C4-2B (cell line): Measurements from ENCODE around the gene DYNC2LI1.

ENCODE experiments used
- H3K27ac ChIP-seq: fragments of 450-650 bp; 2 replicates; pipeline ENCODE4 v1.5.1; 2017
- ZFX ChIP-seq: fragments of 450-650 bp; IDR thresholded peaks from 2 replicates; pipeline ENCODE4 v1.6.1; 2017
- TF ChIP-seq, protein P1 (sequence below): fragments of 450-650 bp; conservative IDR thresholded peaks from 2 replicates; pipeline ENCODE4 v1.5.1; 2017; ENCODE audit warnings: mild to moderate bottlenecking

DYNC2LI1 gene

DNA sequence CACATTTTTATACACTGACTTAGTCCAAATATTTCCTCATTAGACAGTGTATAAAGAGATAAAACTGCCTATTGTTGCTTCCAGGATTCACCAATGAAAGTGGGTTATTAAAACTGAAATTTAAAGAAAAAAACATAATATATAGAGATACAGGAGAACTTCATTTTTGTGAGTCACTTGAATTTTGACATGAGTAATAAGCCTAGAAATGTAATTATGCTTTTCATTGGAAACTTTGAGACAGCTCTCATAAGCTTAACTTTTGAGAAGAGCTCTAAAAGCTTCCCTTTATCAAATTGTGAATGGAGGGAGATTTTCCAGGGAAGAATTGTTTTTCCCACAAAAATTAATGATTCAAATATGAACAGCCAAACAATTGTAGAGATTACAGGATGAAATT is 14.1 kb downstream of the DYNC2LI1 start:
- H3K27ac ChIP-seq: no peak overlapping the region
- TF ChIP-seq, protein P1, sequence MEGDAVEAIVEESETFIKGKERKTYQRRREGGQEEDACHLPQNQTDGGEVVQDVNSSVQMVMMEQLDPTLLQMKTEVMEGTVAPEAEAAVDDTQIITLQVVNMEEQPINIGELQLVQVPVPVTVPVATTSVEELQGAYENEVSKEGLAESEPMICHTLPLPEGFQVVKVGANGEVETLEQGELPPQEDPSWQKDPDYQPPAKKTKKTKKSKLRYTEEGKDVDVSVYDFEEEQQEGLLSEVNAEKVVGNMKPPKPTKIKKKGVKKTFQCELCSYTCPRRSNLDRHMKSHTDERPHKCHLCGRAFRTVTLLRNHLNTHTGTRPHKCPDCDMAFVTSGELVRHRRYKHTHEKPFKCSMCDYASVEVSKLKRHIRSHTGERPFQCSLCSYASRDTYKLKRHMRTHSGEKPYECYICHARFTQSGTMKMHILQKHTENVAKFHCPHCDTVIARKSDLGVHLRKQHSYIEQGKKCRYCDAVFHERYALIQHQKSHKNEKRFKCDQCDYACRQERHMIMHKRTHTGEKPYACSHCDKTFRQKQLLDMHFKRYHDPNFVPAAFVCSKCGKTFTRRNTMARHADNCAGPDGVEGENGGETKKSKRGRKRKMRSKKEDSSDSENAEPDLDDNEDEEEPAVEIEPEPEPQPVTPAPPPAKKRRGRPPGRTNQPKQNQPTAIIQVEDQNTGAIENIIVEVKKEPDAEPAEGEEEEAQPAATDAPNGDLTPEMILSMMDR: no peak
- no peak for TF ChIP-seq ZFX

DNA sequence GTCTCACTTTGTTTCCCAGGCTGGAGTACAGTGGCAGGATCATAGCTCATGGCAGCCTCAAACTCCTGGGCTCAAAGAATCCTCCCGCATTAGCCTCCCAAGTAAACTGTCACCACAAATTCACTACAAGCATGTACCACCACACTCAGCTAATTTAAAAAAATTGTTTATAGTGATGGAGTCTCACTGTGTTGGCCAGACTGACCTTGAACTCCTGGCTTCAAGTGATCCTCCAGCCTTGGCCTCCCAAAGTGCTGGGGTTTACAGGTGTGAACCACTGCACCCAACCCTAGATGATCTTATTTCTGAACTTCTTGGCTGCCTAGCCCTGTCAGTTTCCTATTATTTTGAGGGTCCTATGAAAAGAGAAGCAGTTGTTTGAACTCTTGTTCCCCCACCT is 14.8 kb downstream of the DYNC2LI1 start:
- no peak overlapping the region for H3K27ac ChIP-seq
- TF ChIP-seq, protein P1: no peak
- TF ChIP-seq ZFX: no peak

DNA sequence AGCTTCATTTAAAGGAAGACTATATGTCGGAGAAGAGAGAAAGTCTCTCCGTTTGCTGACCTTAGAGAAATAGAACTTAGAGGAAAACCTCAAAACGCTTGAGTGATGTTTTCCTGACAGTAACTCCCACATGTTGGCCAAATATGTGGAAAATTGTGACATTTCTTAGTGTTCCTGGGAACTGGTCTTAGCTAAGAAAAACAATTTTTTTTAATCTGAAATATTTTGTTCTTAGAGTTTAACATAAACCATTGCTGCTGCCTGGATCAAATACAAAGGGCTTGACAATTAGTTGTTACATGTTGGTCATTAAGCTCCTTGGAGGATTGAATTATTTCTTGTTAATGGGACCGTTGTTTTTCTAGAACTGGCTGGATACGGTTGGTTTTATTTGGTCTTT is 16.3 kb downstream of the DYNC2LI1 start:
- TF ChIP-seq, protein P1: no peak
- TF ChIP-seq ZFX: no peak
- H3K27ac ChIP-seq: no peak overlapping the region

DNA sequence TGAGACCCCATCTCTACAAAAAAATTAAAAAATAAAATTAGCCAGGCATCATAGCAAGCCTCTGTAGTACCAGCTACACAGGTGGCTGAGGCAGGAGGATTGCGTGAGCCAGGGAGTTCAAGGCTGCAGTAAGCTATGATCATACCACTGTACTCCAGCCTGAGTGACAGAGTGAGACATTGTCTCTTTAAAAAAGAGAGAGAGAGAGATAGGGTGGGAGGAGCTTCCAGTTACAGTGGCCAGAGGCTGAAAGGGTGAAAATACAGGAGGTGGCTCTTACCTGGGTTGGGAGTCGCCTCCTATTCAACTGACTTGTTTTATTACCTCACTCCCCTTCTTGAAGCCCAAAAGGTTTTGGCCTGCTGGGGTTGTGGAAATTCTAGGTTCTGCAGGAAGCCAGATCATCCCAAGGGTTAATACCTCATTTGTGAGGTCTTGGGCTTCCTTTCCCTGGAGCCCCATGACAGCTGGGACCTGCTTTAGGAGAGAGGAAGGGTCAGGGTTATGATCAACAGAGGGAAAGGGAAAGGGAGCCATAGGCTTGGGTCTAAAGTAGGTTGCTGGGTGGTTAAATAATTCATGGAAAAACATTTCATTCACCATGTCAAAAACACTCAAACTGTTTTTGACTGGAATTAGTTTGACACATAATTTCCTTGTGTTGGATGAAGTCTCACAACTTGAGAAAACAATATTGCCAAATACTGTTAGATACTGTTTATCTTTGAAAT is 17.4 kb downstream of the DYNC2LI1 start:
- no peak overlapping the region for H3K27ac ChIP-seq
- TF ChIP-seq, protein P1: no peak
- TF ChIP-seq ZFX: no peak

DNA sequence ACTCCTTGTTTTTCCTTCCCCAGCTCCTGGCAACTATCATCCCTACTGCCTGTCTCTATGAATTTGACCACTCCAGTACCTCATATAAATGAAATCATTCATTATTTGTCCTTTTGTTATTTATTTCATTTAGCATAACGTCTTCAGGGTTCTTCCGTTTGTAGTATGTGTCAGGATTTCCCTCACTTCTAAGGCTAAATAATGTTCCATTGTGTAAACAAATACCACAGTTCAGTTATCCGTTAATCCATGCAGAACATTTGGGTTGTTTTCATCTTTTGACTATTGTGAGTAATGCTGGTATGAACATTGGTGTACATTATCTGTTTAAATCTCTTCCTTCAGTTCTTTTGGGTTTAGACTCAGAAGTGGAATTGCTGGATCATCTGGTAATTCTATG is 18.8 kb downstream of the DYNC2LI1 start:
- TF ChIP-seq ZFX: no peak
- TF ChIP-seq, protein P1: no peak
- H3K27ac ChIP-seq: no peak overlapping the region

DNA sequence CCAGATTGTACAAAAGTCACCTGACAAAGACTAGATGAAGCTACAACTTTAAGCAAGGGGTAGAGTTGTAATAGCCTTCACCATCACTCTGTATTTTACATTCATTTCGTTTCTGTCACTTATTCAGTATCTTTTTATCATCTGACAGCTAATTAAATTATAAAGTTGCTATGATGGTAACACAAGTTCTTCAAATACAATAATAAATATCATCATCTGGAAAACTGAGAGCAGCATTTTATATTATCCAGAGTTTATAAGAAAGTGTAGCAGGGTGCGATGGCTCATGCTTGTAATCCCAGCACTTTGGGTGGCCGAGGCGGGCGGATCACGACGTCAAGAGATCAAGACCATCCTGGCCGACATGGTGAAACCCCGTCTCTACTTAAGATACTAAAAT is 21.1 kb downstream of the DYNC2LI1 start:
- H3K27ac ChIP-seq: no peak overlapping the region
- TF ChIP-seq, protein P1: no peak
- no peak for TF ChIP-seq ZFX

DNA sequence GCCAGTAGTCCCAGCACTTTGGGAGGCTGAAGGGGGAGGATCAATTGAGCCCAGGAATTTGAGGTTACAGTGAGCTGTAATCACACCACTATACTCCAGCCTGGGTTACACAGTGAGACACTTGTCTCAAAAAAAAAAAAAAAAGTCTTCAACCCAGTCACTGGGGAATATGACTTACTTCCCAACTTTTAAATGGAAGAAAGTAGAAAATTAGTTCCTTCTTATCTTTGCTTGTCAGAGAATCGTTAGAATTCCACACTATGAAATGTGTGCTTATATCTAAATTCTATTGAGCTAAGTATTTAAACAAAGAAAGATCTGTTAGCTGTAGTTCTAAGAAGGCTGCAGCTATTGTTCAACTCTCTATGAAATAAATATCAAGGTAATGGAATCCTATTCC is 22.4 kb downstream of the DYNC2LI1 start:
- TF ChIP-seq, protein P1: no peak
- no peak for TF ChIP-seq ZFX
- H3K27ac ChIP-seq: no peak overlapping the region
